Mesodermal cell (in vitro differentiated cells): ENCODE measurements around the gene TRAF3.

Experiments
- H3K27ac ChIP-seq: 2 replicates; pipeline ENCODE4 v1.7.0; 2013; ENCODE audit warnings: mild to moderate bottlenecking, low read depth, low read length, moderate library complexity; ENCODE audit not compliant: severe bottlenecking
- H3K36me3 ChIP-seq: 2 replicates; pipeline ENCODE4 v1.7.1; 2013; ENCODE audit warnings: mild to moderate bottlenecking, low read length, moderate library complexity; ENCODE audit not compliant: control insufficient read depth, insufficient read depth
- H3K4me1 ChIP-seq: one replicate; pipeline ENCODE4 v1.7.1; 2013; ENCODE audit warnings: mild to moderate bottlenecking, low read length; ENCODE audit not compliant: insufficient read depth, control insufficient read depth, poor library complexity, severe bottlenecking
- H3K4me3 ChIP-seq: 2 replicates; pipeline ENCODE4 v1.7.0; 2013; ENCODE audit warnings: low read length, control low read depth, mild to moderate bottlenecking; ENCODE audit not compliant: insufficient read depth, poor library complexity, severe bottlenecking; ENCODE audit errors: extremely low read depth
- H3K9me3 ChIP-seq: 2 replicates; pipeline ENCODE4 v1.7.1; 2013; ENCODE audit warnings: mild to moderate bottlenecking, low read length, moderate library complexity; ENCODE audit not compliant: control insufficient read depth
- WGBS, 2 experiments: methylation state at CpG; one replicate each; pipeline ENCODE4 v1.1.5; 2013; ENCODE audit warnings: missing lambda C conversion rate in 2 of 2; ENCODE audit not compliant: insufficient coverage in 2 of 2; 5-methylcytosine and 5-hydroxymethylcytosine counted together

Gene TRAF3

DNA sequence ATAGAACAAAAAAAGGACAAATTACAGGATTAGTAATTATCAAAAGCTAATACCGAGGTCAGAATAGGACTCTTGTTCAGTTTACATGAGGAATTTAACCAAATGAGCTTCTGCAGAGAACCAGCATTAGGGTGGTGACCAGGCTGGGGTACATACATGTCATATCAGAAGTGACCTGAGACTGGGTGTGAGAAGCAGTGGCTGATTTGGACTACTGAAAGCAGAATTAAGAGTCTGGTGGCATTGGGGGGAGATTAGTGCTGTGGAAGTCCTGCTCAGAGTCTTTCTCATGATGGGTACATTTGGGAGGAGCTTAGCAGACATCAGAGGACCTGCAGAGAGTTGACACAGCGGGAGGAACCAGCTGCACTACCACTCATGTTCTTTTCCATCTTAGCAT is 21.7 kb downstream of the TRAF3 start:
- Histone ChIP-seq H3K9me3 (no peaks in the 10 kb centered on the region), H3K4me1 (peaks cover 12% of the 10 kb centered on the region), H3K4me3 (no peak overlapping the region), H3K27ac (no peak overlapping the region), H3K36me3 (no peaks in the 10 kb centered on the region)
- WGBS, 2 experiments = 93 to 100% methylated on average over 1 to 2 of the region's 2 CpGs

DNA sequence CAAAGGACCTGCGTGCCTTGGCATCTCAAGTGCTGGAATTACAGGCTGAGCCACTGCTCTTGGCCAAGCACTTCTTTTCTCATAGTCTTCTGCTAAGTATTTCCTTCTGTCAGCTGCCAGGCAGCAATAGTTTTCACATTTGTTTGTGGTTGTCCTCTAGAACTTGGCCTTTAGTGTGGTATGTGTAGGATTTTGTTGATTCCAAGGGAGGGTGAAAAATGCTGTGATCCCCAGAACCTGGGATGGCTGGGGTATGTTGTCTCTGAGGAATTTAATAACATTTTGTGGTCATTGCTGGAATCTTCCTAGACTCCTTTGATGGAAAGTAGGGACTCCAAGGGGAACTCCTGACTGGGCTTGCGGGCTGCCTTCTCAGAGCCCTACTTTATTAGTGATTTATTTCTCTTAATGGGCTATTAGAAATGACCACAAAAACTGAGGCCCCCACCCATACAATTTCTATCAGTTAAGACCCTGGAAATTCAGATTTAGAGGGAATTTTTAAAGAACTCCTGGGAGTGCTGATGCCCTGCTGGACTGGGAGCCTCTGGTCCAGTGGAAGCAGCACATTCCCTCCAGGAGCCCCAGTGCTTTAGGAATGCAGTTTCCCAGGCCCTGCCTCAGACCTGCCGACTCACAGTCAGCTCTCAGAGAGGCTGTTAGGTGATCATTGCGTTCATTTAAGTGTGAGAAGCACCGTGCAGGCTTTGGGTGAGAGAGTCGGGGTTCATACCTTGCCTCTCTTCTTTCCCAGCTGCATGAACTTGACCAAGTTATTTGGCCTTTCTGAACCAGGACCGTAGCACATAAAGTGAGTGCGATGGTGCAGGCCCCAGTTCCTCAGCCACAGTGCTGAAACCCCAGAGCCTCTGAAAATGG is 22.7 kb downstream of the TRAF3 start:
- Histone ChIP-seq H3K36me3 (no peaks in the 10 kb centered on the region), H3K27ac (no peak overlapping the region), H3K4me3 (no peak overlapping the region), H3K4me1 (peaks cover 12% of the 10 kb centered on the region), H3K9me3 (no peaks in the 10 kb centered on the region)
- 83 to 93% methylated on average over 5 to 7 of the region's 8 CpGs for WGBS, 2 experiments

DNA sequence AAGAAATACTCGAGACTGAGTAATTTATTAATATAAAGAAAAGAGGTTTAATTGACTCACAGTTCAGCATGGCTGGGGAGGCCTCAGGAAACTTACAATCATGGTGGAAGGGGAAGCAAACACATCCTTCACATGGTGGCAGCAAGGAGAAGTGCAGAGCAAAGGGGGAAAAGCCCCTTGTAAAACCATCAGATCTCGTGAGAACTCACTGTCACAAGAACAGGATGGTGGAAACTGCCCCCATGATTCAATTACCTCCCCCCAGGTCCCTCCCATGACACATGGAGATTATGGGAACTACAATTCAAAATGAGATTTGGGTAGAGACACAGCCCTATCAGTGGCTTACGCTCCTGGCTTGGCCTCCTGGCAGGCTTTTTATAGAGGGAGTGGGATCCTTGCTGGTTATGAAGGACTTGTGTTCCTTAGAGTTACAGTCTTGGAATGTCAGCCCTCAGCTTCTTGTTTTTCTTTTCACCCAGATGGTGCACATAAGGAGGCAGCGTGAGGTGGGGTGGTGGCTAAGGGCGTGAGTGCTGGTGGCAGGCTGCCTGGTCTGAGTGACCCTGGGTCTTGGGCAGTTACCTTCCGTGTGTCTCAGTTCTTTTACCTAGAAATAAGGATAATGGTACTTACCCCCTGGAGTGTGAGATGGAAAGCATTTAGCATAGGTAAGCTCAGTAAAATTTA is 25.7 kb downstream of the TRAF3 start:
- Histone ChIP-seq H3K4me1 (peaks cover 6% of the 10 kb centered on the region), H3K27ac (no peak overlapping the region), H3K36me3 (no peaks in the 10 kb centered on the region), H3K4me3 (no peak overlapping the region), H3K9me3 (no peaks in the 10 kb centered on the region)
- 86 to 91% methylated on average over 2 to 3 of the region's 6 CpGs for WGBS, 2 experiments

DNA sequence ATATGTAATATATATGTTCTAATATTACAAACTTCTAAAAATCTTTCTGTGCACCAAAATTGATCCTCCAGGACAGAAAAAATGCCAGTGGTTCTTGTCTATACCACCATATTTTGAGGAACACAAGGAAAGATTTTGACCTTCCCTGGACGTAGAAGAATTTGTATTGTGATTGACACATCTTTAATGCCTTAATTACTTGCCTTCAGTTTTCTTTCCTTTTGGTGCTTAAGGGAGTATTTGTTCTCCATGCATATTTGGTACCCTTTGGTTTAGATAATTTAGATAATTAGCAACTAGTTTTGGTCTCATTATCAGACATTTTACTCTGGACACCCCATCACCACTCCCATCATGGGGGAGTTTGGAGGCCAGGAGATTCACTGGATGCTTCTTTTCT is 27.6 kb downstream of the TRAF3 start:
- Histone ChIP-seq H3K4me3 (no peak overlapping the region), H3K9me3 (no peaks in the 10 kb centered on the region), H3K4me1 (peaks cover under 1% of the 10 kb centered on the region), H3K36me3 (no peaks in the 10 kb centered on the region), H3K27ac (no peak overlapping the region)
- no CpG with 5 or more reads among the region's 1 CpG for WGBS, 2 experiments

DNA sequence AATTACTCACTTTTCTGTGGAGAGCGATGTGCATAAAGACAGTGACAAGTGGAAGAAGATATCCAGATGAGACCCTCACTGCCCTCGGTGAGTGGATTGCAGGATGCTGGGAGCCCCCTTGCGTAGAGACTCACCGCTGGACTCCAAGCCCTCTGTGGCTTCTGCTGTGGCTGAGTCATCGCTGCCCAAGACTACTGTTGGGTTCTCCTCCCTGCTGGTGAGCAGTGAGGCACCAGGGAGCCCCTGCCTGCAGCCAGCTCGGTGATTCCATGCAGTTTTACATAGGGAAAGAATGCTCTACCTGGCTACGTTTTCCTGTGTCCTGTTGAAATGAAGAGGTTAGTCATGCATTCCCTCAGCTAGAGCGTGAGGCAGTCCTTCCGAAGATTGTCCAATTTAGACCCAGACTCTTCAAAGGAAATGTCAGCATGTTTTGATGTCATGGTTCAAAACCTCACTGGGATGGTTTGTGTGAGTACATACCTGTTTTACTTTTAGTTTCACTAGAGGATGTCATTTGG is 28.2 kb downstream of the TRAF3 start:
- Histone ChIP-seq H3K9me3 (no peaks in the 10 kb centered on the region), H3K27ac (no peak overlapping the region), H3K4me3 (no peak overlapping the region), H3K4me1 (no peaks in the 10 kb centered on the region), H3K36me3 (no peaks in the 10 kb centered on the region)
- WGBS, 2 experiments = 49 to 67% methylated on average over 9 of the region's 9 CpGs

GRCh38 chr14:102805941-102806340 is 28.7 kb downstream of the TRAF3 start:
- Histone ChIP-seq H3K4me1 (no peaks in the 10 kb centered on the region), H3K9me3 (no peaks in the 10 kb centered on the region), H3K27ac (no peak overlapping the region), H3K4me3 (no peak overlapping the region), H3K36me3 (no peaks in the 10 kb centered on the region)
- WGBS, 2 experiments = 96 to 98% methylated on average over 4 of the region's 5 CpGs

- no peak overlapping the region for H3K27ac ChIP-seq
- WGBS, 2 experiments = 87 to 90% methylated on average over 2 to 4 of the region's 4 CpGs
- H3K4me3 ChIP-seq = no peak overlapping the region
- H3K4me1 ChIP-seq = no peaks in the 10 kb centered on the region
- H3K36me3 ChIP-seq = no peaks in the 10 kb centered on the region
- no peaks in the 10 kb centered on the region for H3K9me3 ChIP-seq
Measured at GRCh38 chr14:102806447-102806846, 29.2 kb downstream of the TRAF3 start.

DNA sequence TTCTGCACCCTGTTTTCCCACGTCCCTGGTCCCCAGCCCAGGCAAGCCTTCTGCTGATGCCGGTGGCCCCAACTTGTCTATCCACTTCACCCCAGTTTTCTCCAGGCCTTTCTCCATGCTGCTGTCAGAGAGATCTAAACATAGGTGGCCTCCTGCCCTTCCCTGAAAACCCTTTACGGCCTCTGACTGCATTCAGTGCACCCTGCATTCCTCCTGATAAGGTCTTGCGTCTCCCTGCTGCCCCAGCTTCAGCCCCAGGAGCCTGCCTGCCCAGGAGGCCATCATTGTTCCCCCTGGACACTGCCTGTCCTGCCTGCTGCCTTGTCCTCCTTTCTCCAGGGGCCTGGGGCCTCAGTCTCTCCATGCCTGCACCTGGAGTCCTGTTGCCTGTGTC is 29.8 kb downstream of the TRAF3 start:
- Histone ChIP-seq H3K4me3 (no peak overlapping the region), H3K27ac (no peak overlapping the region), H3K36me3 (no peaks in the 10 kb centered on the region), H3K9me3 (no peaks in the 10 kb centered on the region), H3K4me1 (no peaks in the 10 kb centered on the region)
- 91 to 95% methylated on average over 4 of the region's 4 CpGs for whole genome bisulfite sequencing, 2 experiments

GRCh38 chr14:102809870-102810269 is 32.6 kb downstream of the TRAF3 start:
- Histone ChIP-seq H3K4me1 (no peaks in the 10 kb centered on the region), H3K36me3 (no peaks in the 10 kb centered on the region), H3K9me3 (no peaks in the 10 kb centered on the region), H3K27ac (no peak overlapping the region), H3K4me3 (no peak overlapping the region)
- 90 to 100% methylated on average over 2 to 3 of the region's 3 CpGs for WGBS, 2 experiments

GRCh38 chr14:102810523-102810922 is 33.3 kb downstream of the TRAF3 start:
- no peaks in the 10 kb centered on the region for H3K4me1 ChIP-seq
- 92 to 100% methylated on average over 1 to 3 of the region's 3 CpGs for WGBS, 2 experiments
- H3K36me3 ChIP-seq = no peaks in the 10 kb centered on the region
- no peak overlapping the region for H3K27ac ChIP-seq
- no peaks in the 10 kb centered on the region for H3K9me3 ChIP-seq
- no peak overlapping the region for H3K4me3 ChIP-seq
